Measurements from ENCODE around the gene SNX12. TPM values are rescaled to one million over a fixed set of nuclear protein-coding genes. Genes with fewer than 3 reads are reported as not detected.

The SNX12 gene
- total RNA-seq, 1 experiment from 2014 or later, result 69.4 TPM

DNA sequence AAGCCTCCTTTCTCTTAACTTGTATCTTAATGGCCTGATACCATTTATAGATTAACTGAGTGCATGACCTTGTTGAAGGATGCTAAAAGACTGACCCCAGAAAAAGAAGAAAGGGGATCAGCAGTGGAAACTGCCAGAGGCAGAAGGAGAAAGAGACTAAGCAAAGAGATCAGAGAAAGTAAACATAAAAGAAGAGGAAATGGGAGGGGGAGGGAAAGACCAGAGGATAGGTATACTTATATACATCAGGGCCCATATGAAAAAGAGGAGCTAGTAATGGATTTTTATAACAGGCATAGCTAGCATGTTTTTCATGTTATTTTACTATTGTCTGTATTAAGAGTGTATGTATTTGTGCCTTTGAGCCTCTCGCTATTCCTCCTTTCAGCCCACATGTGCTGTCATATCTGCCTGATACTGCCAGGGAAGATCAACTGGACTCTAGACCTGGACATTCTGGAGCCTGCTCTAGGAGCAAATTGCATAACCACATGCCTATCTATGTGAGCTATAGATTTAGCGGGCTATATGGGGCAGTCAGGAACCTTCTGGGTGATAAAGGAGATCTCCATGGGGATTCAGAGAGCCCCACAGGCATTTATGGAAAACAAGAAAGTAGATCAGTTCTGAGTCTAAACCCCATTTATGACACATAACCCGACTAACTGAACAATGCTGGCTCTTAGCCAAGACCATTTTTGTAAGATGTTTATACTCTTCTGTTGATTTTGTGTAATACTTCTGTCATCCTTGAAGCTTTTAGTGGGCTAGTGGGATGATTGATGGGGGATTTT lies 13.4 kb upstream of the SNX12 start:
- Mint-ChIP-seq H3K4me1 (peaks cover 3% of the 10 kb centered on the region; the same call in 1 of the 2 replicates), H3K9me3 (no peaks in the 10 kb centered on the region), H3K36me3 (no peaks in the 10 kb centered on the region), H3K27me3 (ENCODE audit: low read depth) (no peaks in the 10 kb centered on the region; the same call in 1 of the 2 replicates), H3K4me3 (no peak overlapping the region), H3K27ac (no peak overlapping the region)
- DNase-seq (ENCODE audit: low spot score) (no peak), ATAC-seq (no peak)
- ChIA-PET POLR2A (no interaction called here), CTCF (no interaction called here)
- no peak for TF ChIP-seq ATF6 (CRISPR knock-in tag; IDR thresholded peaks at IDR 0.05)
- TF ChIP-seq, protein P1, sequence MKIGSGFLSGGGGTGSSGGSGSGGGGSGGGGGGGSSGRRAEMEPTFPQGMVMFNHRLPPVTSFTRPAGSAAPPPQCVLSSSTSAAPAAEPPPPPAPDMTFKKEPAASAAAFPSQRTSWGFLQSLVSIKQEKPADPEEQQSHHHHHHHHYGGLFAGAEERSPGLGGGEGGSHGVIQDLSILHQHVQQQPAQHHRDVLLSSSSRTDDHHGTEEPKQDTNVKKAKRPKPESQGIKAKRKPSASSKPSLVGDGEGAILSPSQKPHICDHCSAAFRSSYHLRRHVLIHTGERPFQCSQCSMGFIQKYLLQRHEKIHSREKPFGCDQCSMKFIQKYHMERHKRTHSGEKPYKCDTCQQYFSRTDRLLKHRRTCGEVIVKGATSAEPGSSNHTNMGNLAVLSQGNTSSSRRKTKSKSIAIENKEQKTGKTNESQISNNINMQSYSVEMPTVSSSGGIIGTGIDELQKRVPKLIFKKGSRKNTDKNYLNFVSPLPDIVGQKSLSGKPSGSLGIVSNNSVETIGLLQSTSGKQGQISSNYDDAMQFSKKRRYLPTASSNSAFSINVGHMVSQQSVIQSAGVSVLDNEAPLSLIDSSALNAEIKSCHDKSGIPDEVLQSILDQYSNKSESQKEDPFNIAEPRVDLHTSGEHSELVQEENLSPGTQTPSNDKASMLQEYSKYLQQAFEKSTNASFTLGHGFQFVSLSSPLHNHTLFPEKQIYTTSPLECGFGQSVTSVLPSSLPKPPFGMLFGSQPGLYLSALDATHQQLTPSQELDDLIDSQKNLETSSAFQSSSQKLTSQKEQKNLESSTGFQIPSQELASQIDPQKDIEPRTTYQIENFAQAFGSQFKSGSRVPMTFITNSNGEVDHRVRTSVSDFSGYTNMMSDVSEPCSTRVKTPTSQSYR (CRISPR knock-in tag; IDR thresholded peaks at IDR 0.05), result no peak
- TF ChIP-seq, protein P2, sequence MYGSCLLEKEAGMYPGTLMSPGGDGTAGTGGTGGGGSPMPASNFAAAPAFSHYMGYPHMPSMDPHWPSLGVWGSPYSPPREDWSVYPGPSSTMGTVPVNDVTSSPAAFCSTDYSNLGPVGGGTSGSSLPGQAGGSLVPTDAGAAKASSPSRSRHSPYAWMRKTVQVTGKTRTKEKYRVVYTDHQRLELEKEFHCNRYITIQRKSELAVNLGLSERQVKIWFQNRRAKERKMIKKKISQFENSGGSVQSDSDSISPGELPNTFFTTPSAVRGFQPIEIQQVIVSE (CRISPR knock-in tag; IDR thresholded peaks at IDR 0.05; ENCODE audit: borderline replicate concordance), result no peak

DNA sequence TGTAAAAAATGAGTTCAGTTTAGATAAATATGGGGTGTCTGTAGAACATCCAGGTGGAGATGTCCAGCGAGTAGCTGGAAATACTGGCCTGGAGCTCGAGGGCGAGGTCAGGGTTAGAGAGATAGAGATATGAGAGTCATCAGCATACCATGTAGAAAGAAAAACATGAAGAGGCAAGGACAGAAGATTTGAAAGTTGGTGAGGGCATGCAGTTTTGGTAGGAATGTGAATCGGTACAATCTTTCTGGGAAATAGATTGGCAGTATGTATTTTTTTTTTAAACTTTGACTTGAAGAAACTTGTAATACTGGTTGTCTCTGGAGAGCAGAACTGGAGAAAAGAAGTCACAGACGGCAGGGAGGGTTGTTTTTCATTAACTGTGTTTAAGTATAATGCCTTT lies 2.4 kb upstream of the SNX12 start:
- CTCF ChIA-PET, result no interaction called here
- Mint-ChIP-seq H3K36me3 (no peaks in the 10 kb centered on the region), H3K9me3 (no peaks in the 10 kb centered on the region), H3K4me1 (peaks cover 7% of the 10 kb centered on the region), H3K27me3 (ENCODE audit: low read depth) (no peaks in the 10 kb centered on the region; the same call in none of the 2 replicates), H3K27ac (no peak overlapping the region), H3K4me3 (no peak overlapping the region)
- DNase-seq (ENCODE audit: low spot score) (no peak), ATAC-seq (no peak)
- POLR2A ChIA-PET, result no interaction called here
- TF ChIP-seq ZNF263 (CRISPR knock-in tag; IDR thresholded peaks at IDR 0.05; ENCODE audit: low read depth), result no peak
- TF ChIP-seq, protein P3, sequence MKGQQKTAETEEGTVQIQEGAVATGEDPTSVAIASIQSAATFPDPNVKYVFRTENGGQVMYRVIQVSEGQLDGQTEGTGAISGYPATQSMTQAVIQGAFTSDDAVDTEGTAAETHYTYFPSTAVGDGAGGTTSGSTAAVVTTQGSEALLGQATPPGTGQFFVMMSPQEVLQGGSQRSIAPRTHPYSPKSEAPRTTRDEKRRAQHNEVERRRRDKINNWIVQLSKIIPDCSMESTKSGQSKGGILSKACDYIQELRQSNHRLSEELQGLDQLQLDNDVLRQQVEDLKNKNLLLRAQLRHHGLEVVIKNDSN (CRISPR knock-in tag; IDR thresholded peaks at IDR 0.05), result no peak
- TF ChIP-seq ZNF425 (CRISPR knock-in tag; conservative IDR thresholded peaks at IDR 0.05), result no peak
- TF ChIP-seq, protein P4, sequence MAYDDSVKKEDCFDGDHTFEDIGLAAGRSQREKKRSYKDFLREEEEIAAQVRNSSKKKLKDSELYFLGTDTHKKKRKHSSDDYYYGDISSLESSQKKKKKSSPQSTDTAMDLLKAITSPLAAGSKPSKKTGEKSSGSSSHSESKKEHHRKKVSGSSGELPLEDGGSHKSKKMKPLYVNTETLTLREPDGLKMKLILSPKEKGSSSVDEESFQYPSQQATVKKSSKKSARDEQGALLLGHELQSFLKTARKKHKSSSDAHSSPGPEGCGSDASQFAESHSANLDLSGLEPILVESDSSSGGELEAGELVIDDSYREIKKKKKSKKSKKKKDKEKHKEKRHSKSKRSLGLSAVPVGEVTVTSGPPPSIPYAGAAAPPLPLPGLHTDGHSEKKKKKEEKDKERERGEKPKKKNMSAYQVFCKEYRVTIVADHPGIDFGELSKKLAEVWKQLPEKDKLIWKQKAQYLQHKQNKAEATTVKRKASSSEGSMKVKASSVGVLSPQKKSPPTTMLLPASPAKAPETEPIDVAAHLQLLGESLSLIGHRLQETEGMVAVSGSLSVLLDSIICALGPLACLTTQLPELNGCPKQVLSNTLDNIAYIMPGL (CRISPR knock-in tag; IDR thresholded peaks at IDR 0.05), result no peak
- no peak for TF ChIP-seq E2F5 (CRISPR knock-in tag; IDR thresholded peaks at IDR 0.05)
- no peak for TF ChIP-seq ZBTB21 (CRISPR knock-in tag; IDR thresholded peaks at IDR 0.05; ENCODE audit: borderline replicate concordance)
- no peak for TF ChIP-seq ZNF138 (CRISPR knock-in tag; conservative IDR thresholded peaks at IDR 0.05)
- TF ChIP-seq MXD4 (CRISPR knock-in tag; IDR thresholded peaks at IDR 0.05; ENCODE audit: borderline replicate concordance), result no peak
- TF ChIP-seq IRF2 (CRISPR knock-in tag; IDR thresholded peaks at IDR 0.05; ENCODE audit: borderline replicate concordance, low read depth), result no peak
- no peak for TF ChIP-seq SMAD3 (CRISPR knock-in tag; IDR thresholded peaks at IDR 0.05; ENCODE audit: borderline replicate concordance)
- TF ChIP-seq ZNF219 (CRISPR knock-in tag; IDR thresholded peaks at IDR 0.05; ENCODE audit: borderline replicate concordance), result no peak
- no peak for TF ChIP-seq SOX15 (CRISPR knock-in tag; IDR thresholded peaks at IDR 0.05)
- TF ChIP-seq ELF4 (CRISPR knock-in tag; IDR thresholded peaks at IDR 0.05; ENCODE audit: low read depth), result no peak
- TF ChIP-seq OVOL2 (CRISPR knock-in tag; IDR thresholded peaks at IDR 0.05; ENCODE audit: borderline replicate concordance), result no peak
- TF ChIP-seq, protein P1 (CRISPR knock-in tag; IDR thresholded peaks at IDR 0.05), result no peak
- TF ChIP-seq FOXK1 (CRISPR knock-in tag; IDR thresholded peaks at IDR 0.05), result no peak
- no peak for TF ChIP-seq JUN (CRISPR knock-in tag; IDR thresholded peaks at IDR 0.05)
